Thyroid gland (tissue), 4 donors: ENCODE measurements around the gene GGCX.

Experiments
- POLR2A ChIP-seq, 2 donors: fragments of 450-650 bp; IDR thresholded peaks; one replicate each; pipeline ENCODE4 v1.6.1; 2017; ENCODE audit warnings: antibody characterized with exemption in 2 of 2, mild to moderate bottlenecking in 2 of 2, moderate library complexity in 1 of 2
- TF ChIP-seq, protein P1 (sequence below), 6 experiments: fragments of 200-600 bp in 3 of 6; fragments of 450-650 bp in 3 of 6; sonication (generic) in 3 of 6; IDR thresholded peaks; one replicate each; pipeline ENCODE4 v1.5.1; 2016 to 2019; ENCODE audit warnings: antibody characterized with exemption in 6 of 6, mild to moderate bottlenecking in 2 of 6, inconsistent platforms in 1 of 6, moderate library complexity in 1 of 6

GRCh38 chr2:85506768-85507181 is 54.5 kb downstream of the GGCX start:
- TF ChIP-seq, protein P1, sequence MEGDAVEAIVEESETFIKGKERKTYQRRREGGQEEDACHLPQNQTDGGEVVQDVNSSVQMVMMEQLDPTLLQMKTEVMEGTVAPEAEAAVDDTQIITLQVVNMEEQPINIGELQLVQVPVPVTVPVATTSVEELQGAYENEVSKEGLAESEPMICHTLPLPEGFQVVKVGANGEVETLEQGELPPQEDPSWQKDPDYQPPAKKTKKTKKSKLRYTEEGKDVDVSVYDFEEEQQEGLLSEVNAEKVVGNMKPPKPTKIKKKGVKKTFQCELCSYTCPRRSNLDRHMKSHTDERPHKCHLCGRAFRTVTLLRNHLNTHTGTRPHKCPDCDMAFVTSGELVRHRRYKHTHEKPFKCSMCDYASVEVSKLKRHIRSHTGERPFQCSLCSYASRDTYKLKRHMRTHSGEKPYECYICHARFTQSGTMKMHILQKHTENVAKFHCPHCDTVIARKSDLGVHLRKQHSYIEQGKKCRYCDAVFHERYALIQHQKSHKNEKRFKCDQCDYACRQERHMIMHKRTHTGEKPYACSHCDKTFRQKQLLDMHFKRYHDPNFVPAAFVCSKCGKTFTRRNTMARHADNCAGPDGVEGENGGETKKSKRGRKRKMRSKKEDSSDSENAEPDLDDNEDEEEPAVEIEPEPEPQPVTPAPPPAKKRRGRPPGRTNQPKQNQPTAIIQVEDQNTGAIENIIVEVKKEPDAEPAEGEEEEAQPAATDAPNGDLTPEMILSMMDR (IDR thresholded peaks at IDR 0.05): no peak
- no peak for TF ChIP-seq POLR2A (IDR thresholded peaks at IDR 0.05)
